Thyroid gland (tissue), 4 donors: ENCODE data around the gene HIGD2A.

Experiments
- CTCF ChIP-seq, 6 experiments: fragments of 200-600 bp in 3 of 6; fragments of 450-650 bp in 3 of 6; sonication (generic) in 3 of 6; IDR thresholded peaks; one replicate each; pipeline ENCODE4 v1.5.1; 2016 to 2019; ENCODE audit warnings: antibody characterized with exemption in 6 of 6, mild to moderate bottlenecking in 2 of 6, inconsistent platforms in 1 of 6, moderate library complexity in 1 of 6
- POLR2A ChIP-seq, 2 donors: fragments of 450-650 bp; IDR thresholded peaks; one replicate each; pipeline ENCODE4 v1.6.1; 2017; ENCODE audit warnings: antibody characterized with exemption in 2 of 2, mild to moderate bottlenecking in 2 of 2, moderate library complexity in 1 of 2

DNA sequence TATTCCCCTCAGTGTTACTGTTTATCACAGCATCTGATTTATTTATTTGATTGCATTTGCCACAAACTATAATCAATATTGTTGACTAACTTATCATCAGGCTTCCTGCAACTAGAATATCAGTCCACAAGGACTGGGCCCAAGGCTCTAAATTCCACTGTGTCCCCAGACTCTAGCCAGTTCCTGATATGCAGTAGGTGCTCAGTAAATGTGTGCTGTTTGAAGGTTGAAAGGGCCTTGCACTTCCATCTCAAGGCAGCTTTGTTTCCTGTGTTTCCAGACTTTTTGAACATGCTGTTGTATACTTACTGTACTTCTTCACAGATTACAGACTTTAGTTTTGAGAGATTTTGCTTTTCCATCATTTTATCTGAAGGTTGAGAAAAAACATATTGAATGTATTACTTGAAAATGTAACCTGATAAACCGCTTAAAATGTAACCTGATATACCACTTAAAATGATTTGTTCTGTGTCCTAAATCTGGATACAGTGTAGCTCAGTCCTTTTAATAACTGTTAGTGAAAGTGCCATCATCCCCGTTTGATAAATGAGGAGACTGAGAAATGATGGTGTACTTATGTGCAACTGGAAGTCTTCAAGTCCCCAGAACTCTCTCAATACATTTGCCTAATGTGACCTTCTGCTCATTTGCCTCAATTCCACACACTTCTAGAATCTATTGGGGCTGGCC lies 45.6 kb upstream of the HIGD2A start:
- TF ChIP-seq CTCF (IDR thresholded peaks at IDR 0.05): no peak
- no peak for TF ChIP-seq POLR2A (IDR thresholded peaks at IDR 0.05)
